Measurements from ENCODE around the gene TRPM4. TPM values are rescaled to one million over a fixed set of nuclear protein-coding genes. Genes with fewer than 3 reads are reported as not detected.

Gene TRPM4
- total RNA-seq, 6 donors from 2014 or later = 23.9 to 120 (median 49.3) TPM

- TF ChIP-seq CTCF (IDR thresholded peaks at IDR 0.05) = no peak
- no peak for TF ChIP-seq POLR2AphosphoS5 (IDR thresholded peaks at IDR 0.05)
- TF ChIP-seq EP300 (IDR thresholded peaks at IDR 0.05) = no peak
- TF ChIP-seq POLR2A (IDR thresholded peaks at IDR 0.05) = no peak
- 77 to 81% methylated on average over 11 of the region's 11 CpGs for WGBS, 2 donors
- Histone ChIP-seq H3K4me1 (peaks cover 7 to 19% (median 15%) of the 10 kb centered on the region in 4 donors), H3K9me3 (no peaks in the 10 kb centered on the region), H3K27me3 (no peaks in the 10 kb centered on the region), H3K36me3 (peaks cover 9 to 33% (median 25%) of the 10 kb centered on the region in 4 donors), H3K27ac (no peak overlapping the region), H3K4me3 (no peak overlapping the region)
- DNase-seq (no peak), ATAC-seq (ENCODE audit: low FRiP score in 2 of 2) (no peak)
Observed at GRCh38 chr19:49111218-49111998, 46.2 kb upstream of the TRPM4 start.

GRCh38 chr19:49113762-49114629, 43.6 kb upstream of the TRPM4 start, which contains the start of gene LIN7B:
Gene LIN7B, plus strand, starts transcription at chr19:49114370. Its CDS starts 35 bp downstream, at chr19:49114405.
- peak; percentile 49 to 85 (median 74) for TF ChIP-seq CTCF (IDR thresholded peaks at IDR 0.05)
- TF ChIP-seq POLR2AphosphoS5 (IDR thresholded peaks at IDR 0.05) = peak in 1 of 2 donors; percentile 12
- no peak for TF ChIP-seq EP300 (IDR thresholded peaks at IDR 0.05)
- TF ChIP-seq POLR2A (IDR thresholded peaks at IDR 0.05) = peak in 1 of 4 donors; percentile 50
- ATAC-seq (ENCODE audit: low FRiP score in 2 of 2) (peak; percentile 72 to 82), DNase-seq (peak; percentile 70 to 96)
- peak within 1 kb of the TSS; percentile 70 to 99 (median 86) for H3K4me3 ChIP-seq
- no peaks in the 10 kb centered on the region for H3K27me3 ChIP-seq
- H3K27ac ChIP-seq = peak within 1 kb of the TSS; percentile 69 to 88 (median 74)
- H3K4me1 ChIP-seq = peaks cover 20 to 33% (median 27%) of the 10 kb centered on the region in 4 donors
- WGBS, 2 donors = 0 to 1% methylated on average over 41 to 50 of the region's 66 CpGs
- H3K9me3 ChIP-seq = no peaks in the 10 kb centered on the region
- H3K36me3 ChIP-seq = peaks cover 0 to 7% (median under 1%) of the 10 kb centered on the region in 4 donors

- Histone ChIP-seq H3K36me3 (no peaks in the 10 kb centered on the region), H3K27ac (peak overlapping the region; percentile 69 to 88 (median 74)), H3K9me3 (no peaks in the 10 kb centered on the region), H3K4me1 (peaks cover 27 to 40% (median 33%) of the 10 kb centered on the region in 4 donors), H3K27me3 (no peaks in the 10 kb centered on the region), H3K4me3 (peak overlapping the region; percentile 70 to 99 (median 86))
- WGBS, 2 donors = 13 to 35% methylated on average over 14 to 38 of the region's 68 CpGs
- peak in 1 of 2 donors; percentile 13 for ATAC-seq (ENCODE audit: low FRiP score in 2 of 2)
- DNase-seq = peak; percentile 69 to 91
- TF ChIP-seq EP300 (IDR thresholded peaks at IDR 0.05) (no peak), POLR2A (IDR thresholded peaks at IDR 0.05) (no peak), CTCF (IDR thresholded peaks at IDR 0.05) (no peak), POLR2AphosphoS5 (IDR thresholded peaks at IDR 0.05) (peak in 1 of 2 donors; percentile 50)
Observed at GRCh38 chr19:49114630-49115363, 42.8 kb upstream of the TRPM4 start.

GRCh38 chr19:49116544-49116943, 41.0 kb upstream of the TRPM4 start:
- no peak for ATAC-seq (ENCODE audit: low FRiP score in 2 of 2)
- no peak overlapping the region for H3K27ac ChIP-seq
- H3K36me3 ChIP-seq = no peaks in the 10 kb centered on the region
- DNase-seq = peak in 1 of 2 donors; percentile 65
- 29 to 38% methylated on average over 1 of the region's 1 CpG for WGBS, 2 donors
- H3K27me3 ChIP-seq = no peaks in the 10 kb centered on the region
- H3K4me1 ChIP-seq = peaks cover 34 to 48% (median 39%) of the 10 kb centered on the region in 4 donors
- TF ChIP-seq POLR2A (IDR thresholded peaks at IDR 0.05) = no peak
- no peak for TF ChIP-seq POLR2AphosphoS5 (IDR thresholded peaks at IDR 0.05)
- no peak for TF ChIP-seq EP300 (IDR thresholded peaks at IDR 0.05)
- H3K4me3 ChIP-seq = no peak overlapping the region
- no peaks in the 10 kb centered on the region for H3K9me3 ChIP-seq

All from upper lobe of left lung (tissue), 6 donors.